Activated CD4-positive, alpha-beta T cell treated with anti-CD3 and anti-CD28 coated beads, Interleukin-2, amount 10 ng/mL, durations not matched to agents 24 days and 14 days (primary cell): ENCODE results near the gene DHRS9. TPM values are rescaled to one million over a fixed set of nuclear protein-coding genes. Genes with fewer than 3 reads are reported as not detected.
"Not testable (repeated sequence)": the region's sequence is repeated elsewhere in the genome, so short reads cannot be mapped to it uniquely, and the experiment has no call there.

Experiments used
- DNase-seq: peaks from one replicate; pipeline ENCODE4 v3.0.0; 2022
- H3K27ac Mint-ChIP-seq: one replicate; pipeline ENCODE4 v1.8.0; 2022; ENCODE audit warnings: mild to moderate bottlenecking, mixed read lengths
- H3K27me3 Mint-ChIP-seq: one replicate; pipeline ENCODE4 v1.8.0; 2022; ENCODE audit warnings: mixed read lengths
- H3K36me3 Mint-ChIP-seq: one replicate; pipeline ENCODE4 v1.8.0; 2022; ENCODE audit warnings: low read depth, mild to moderate bottlenecking, mixed read lengths
- H3K4me1 Mint-ChIP-seq: one replicate; pipeline ENCODE4 v1.8.0; 2021; ENCODE audit warnings: mixed read lengths
- H3K4me3 Mint-ChIP-seq: one replicate; pipeline ENCODE4 v1.8.0; 2022; ENCODE audit warnings: mild to moderate bottlenecking, moderate library complexity, mixed read lengths
- H3K9me3 Mint-ChIP-seq: one replicate; pipeline ENCODE4 v1.8.0; 2021; ENCODE audit warnings: mixed read lengths
- intact Hi-C: fragments of 100-400 bp; cut with micrococcal nuclease; formaldehyde crosslinking; loops from one replicate; pipeline ENCODE4 v1.15.1; 2023
- total RNA-seq: library from RNA; stranded (reverse); gene quantifications from 2 replicates; pipeline ENCODE4 v1.2.3, GENCODE V29; 2022

DHRS9 gene
- total RNA-seq, 1 donor from 2014 or later = 4.5 TPM

- no peak overlapping the region for H3K4me3 Mint-ChIP-seq
- intact Hi-C loops = no loop called here
- peaks cover under 1% of the 10 kb centered on the region for H3K36me3 Mint-ChIP-seq
- peaks cover 1% of the 10 kb centered on the region for H3K4me1 Mint-ChIP-seq
- H3K9me3 Mint-ChIP-seq = peaks cover 29% of the 10 kb centered on the region
- peaks cover 3% of the 10 kb centered on the region for H3K27me3 Mint-ChIP-seq
- H3K27ac Mint-ChIP-seq = no peak overlapping the region
- DNase-seq = no peak
Observed at GRCh38 chr2:169046440-169047151, 22.8 kb upstream of the DHRS9 start.

DNA sequence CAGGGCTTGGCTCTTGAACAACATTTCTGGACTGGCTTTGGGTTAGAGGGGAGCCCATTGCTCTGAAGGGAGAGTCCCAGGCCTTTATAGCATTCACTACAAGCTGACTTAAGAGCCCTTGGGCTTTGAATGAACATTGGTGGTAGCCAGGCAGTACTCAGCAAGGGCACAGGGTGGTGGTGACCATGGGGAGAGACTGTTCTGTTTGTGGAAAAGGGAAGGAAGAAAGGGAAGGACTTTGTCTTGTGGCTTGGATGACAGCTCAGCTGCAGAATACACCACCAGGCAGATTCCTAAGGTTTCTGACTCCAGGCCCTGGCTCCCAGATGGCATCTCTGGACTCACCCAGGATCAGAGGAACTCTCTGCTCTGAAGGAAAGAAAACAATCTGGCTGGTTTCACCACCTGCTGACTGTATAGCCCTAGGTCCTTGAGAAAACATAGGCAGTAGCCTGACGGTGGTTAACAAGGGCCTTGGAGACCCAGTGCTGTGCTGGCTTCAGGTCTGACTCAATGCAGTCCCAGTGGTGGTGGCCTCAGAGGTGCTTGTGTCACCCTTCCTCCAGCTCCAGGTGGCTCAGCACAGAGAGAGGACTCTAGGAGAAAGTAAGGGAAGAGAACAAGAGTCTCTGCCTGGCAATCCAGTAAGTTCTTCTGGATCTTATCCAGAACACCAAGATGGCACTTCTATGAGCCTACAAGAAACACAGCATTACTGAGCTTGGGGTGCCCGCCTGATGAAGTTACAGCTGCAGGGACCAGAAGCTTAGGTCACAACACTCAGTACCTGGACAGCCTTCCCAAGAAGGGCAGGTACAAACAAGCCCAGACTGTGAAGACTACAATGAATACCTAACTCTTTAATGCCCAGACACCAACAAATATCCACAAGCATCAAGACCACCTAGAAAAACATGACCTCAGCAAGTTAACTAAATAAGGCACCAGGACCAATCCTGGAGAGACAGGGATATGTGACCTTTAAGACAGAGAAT, 21.8 kb upstream of the DHRS9 start:
- Mint-ChIP-seq H3K27ac (no peak overlapping the region), H3K4me3 (no peak overlapping the region), H3K9me3 (peaks cover 22% of the 10 kb centered on the region)

GRCh38 chr2:169049142-169049541, 20.2 kb upstream of the DHRS9 start:
- no peaks in the 10 kb centered on the region for H3K36me3 Mint-ChIP-seq
- intact Hi-C loops = no loop called here
- no peak for DNase-seq
- H3K27me3 Mint-ChIP-seq = peaks cover 3% of the 10 kb centered on the region
- H3K4me3 Mint-ChIP-seq = no peak overlapping the region
- no peaks in the 10 kb centered on the region for H3K4me1 Mint-ChIP-seq
- no peak overlapping the region for H3K27ac Mint-ChIP-seq
- peaks cover 13% of the 10 kb centered on the region for H3K9me3 Mint-ChIP-seq

More for the DNA sequence above, 21.8 kb upstream of the DHRS9 start:
- Mint-ChIP-seq H3K36me3 (no peaks in the 10 kb centered on the region), H3K4me1 (no peaks in the 10 kb centered on the region), H3K27me3 (peaks cover 3% of the 10 kb centered on the region)
- DNase-seq = no peak
- intact Hi-C loops = no loop called here

DNA sequence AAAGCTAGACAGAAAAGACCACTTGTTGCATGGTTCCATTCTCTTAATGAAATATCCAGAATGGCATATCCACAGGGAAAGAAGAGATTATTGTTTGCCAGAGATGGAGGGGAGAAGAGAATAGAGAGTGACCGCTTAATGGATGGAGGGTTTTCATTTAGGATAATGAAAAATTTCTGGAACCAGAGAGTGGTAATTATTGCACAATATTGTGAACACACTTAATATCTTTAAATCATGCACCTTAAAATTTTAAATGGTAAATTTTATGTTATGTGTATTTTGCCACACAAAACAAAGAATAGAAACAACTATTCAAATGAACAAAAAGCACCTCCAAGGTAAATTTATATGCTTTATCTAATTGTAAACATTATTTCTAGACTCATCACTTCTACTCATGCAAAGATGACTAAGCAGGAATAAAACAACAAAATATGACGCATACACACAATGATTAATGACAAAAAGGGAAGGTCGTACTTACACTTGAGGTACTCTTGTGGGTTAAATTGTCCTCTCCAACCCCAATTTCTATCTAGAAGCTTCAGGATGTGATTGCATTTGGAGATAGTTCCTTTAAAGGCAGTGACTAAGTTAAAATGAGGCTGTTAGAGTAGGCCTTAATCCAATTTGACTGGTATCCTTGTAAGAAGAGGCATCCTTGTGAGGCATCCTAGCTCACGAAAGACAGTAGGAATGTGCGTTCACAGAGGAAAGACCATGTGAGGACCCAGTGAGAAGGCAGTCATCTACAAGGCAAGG, 18.7 kb upstream of the DHRS9 start:
- H3K36me3 Mint-ChIP-seq = peaks cover 3% of the 10 kb centered on the region
- no peaks in the 10 kb centered on the region for H3K4me1 Mint-ChIP-seq
- H3K9me3 Mint-ChIP-seq = peaks cover 18% of the 10 kb centered on the region
- intact Hi-C loops = no loop called here
- peaks cover 3% of the 10 kb centered on the region for H3K27me3 Mint-ChIP-seq
- H3K27ac Mint-ChIP-seq = no peak overlapping the region
- no peak for DNase-seq
- H3K4me3 Mint-ChIP-seq = no peak overlapping the region

GRCh38 chr2:169054575-169054974, 14.8 kb upstream of the DHRS9 start:
- H3K27ac Mint-ChIP-seq, intact Hi-C loops, H3K4me1 Mint-ChIP-seq, DNase-seq, H3K36me3 Mint-ChIP-seq, H3K27me3 Mint-ChIP-seq, H3K4me3 Mint-ChIP-seq: not testable (repeated sequence)
- peaks cover 18% of the 10 kb centered on the region for H3K9me3 Mint-ChIP-seq

GRCh38 chr2:169064199-169064598, 5.2 kb upstream of the DHRS9 start:
- DNase-seq, H3K4me1 Mint-ChIP-seq, H3K4me3 Mint-ChIP-seq, H3K27me3 Mint-ChIP-seq, H3K9me3 Mint-ChIP-seq, H3K36me3 Mint-ChIP-seq, H3K27ac Mint-ChIP-seq, intact Hi-C loops: not testable (repeated sequence)

GRCh38 chr2:169065422-169065821, 3.9 kb upstream of the DHRS9 start:
- no peaks in the 10 kb centered on the region for H3K9me3 Mint-ChIP-seq
- DNase-seq = no peak
- intact Hi-C loops = no loop called here
- H3K4me3 Mint-ChIP-seq = no peak overlapping the region
- peaks cover 1% of the 10 kb centered on the region for H3K36me3 Mint-ChIP-seq
- H3K4me1 Mint-ChIP-seq = peaks cover 10% of the 10 kb centered on the region
- no peak overlapping the region for H3K27ac Mint-ChIP-seq
- H3K27me3 Mint-ChIP-seq = no peaks in the 10 kb centered on the region

- Mint-ChIP-seq H3K4me1 (peaks cover 10% of the 10 kb centered on the region), H3K36me3 (peaks cover 1% of the 10 kb centered on the region), H3K4me3 (no peak overlapping the region), H3K27me3 (no peaks in the 10 kb centered on the region), H3K27ac (no peak overlapping the region), H3K9me3 (no peaks in the 10 kb centered on the region)
- DNase-seq = no peak
- intact Hi-C loops = no loop called here
Observed at GRCh38 chr2:169065864-169066517, 3.4 kb upstream of the DHRS9 start.

DNA sequence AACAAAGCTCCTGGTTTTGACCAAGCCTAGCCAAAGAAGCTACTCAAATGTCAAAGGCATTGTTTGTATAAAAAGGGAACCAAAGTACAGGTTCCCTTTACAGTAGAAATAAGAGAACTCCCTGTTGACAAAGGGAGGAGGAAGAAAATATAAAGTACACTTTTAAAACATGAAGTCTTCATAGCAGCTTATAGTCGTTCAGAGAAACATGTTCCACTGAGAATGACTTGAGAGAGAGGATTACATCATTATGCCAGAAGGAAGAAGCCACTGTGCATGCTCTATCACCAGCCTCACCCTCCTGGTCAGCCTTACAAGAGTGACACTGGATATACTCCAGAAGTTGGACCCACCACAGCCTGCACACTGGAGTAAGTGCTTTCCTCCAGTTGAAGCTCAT, 2.5 kb upstream of the DHRS9 start:
- H3K27me3 Mint-ChIP-seq = no peaks in the 10 kb centered on the region
- DNase-seq = no peak
- peaks cover 15% of the 10 kb centered on the region for H3K4me1 Mint-ChIP-seq
- no peaks in the 10 kb centered on the region for H3K9me3 Mint-ChIP-seq
- H3K4me3 Mint-ChIP-seq = no peak overlapping the region
- intact Hi-C loops = no loop called here
- H3K27ac Mint-ChIP-seq = no peak overlapping the region
- peaks cover 3% of the 10 kb centered on the region for H3K36me3 Mint-ChIP-seq

- H3K9me3 Mint-ChIP-seq = no peaks in the 10 kb centered on the region
- H3K4me1 Mint-ChIP-seq = peaks cover 33% of the 10 kb centered on the region
- H3K27ac Mint-ChIP-seq = no peak overlapping the region
- H3K27me3 Mint-ChIP-seq = no peaks in the 10 kb centered on the region
- peak overlapping the region; percentile 34 for H3K4me3 Mint-ChIP-seq
- intact Hi-C loops = loop anchor here (5.0 kb wide), 2 partner anchors 37 to 108 kb away; no protein-coding TSS in a partner anchor
- DNase-seq = no peak
- H3K36me3 Mint-ChIP-seq = peaks cover 6% of the 10 kb centered on the region
Observed at GRCh38 chr2:169069833-169070232, 470 bp downstream of the DHRS9 start.

DNA sequence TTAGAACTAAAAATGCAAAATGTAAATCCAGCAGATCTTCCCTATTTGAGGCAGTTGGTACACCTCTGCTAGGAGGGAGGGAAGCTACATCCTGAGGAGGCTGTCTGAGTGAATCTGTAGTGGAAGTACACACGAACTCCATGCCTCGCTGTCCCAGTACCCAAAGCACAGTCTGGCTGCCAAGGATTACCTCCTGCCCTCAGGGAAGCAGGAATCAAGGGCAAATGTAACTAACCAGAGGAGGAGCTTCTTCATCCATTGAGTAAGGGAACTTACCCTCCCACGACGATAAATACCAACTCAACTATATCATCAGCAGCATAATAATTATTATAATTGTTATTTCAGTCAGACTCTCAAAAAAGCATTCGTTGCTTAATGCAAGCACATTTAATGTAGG, 2.1 kb downstream of the DHRS9 start:
- Mint-ChIP-seq H3K9me3 (peaks cover 3% of the 10 kb centered on the region), H3K27ac (no peak overlapping the region), H3K4me1 (peaks cover 32% of the 10 kb centered on the region), H3K27me3 (no peaks in the 10 kb centered on the region), H3K36me3 (peaks cover 6% of the 10 kb centered on the region), H3K4me3 (peak overlapping the region; percentile 5)
- DNase-seq = no peak
- intact Hi-C loops = loop anchor here (5.0 kb wide), 2 partner anchors 36 to 109 kb away; no protein-coding TSS in a partner anchor

GRCh38 chr2:169072163-169072925, 3.0 kb downstream of the DHRS9 start:
- intact Hi-C loops = loop anchor here (1.0 to 5.0 kb wide), 5 partner anchors 23 to 640 kb away; no protein-coding TSS in a partner anchor
- peak overlapping the region; percentile 31 for H3K27ac Mint-ChIP-seq

More at GRCh38 chr2:169072163-169072925, 3.0 kb downstream of the DHRS9 start:
- no peak for DNase-seq
- H3K36me3 Mint-ChIP-seq = peaks cover 6% of the 10 kb centered on the region
- H3K27me3 Mint-ChIP-seq = no peaks in the 10 kb centered on the region
- peak overlapping the region; percentile 25 for H3K4me3 Mint-ChIP-seq
- H3K4me1 Mint-ChIP-seq = peaks cover 31% of the 10 kb centered on the region
- peaks cover 3% of the 10 kb centered on the region for H3K9me3 Mint-ChIP-seq
